CD4-positive, CD25-positive, alpha-beta regulatory T cell (primary cell): Measurements from ENCODE around the gene GTF2I. TPM values are rescaled to one million over a fixed set of nuclear protein-coding genes. Genes with fewer than 3 reads are reported as not detected.
A peak's percentile ranks its signal among the peaks of the same experiment; 100 is the strongest.

ENCODE experiments used
- ATAC-seq, 2 donors: fragments of 150-1000 bp; cut with Tn5 transposase; one replicate each; pipeline ENCODE4 v1.10.0; 2021; ENCODE audit warnings: low read depth in 2 of 2, moderate number of reproducible peaks in 2 of 2, moderate library complexity in 1 of 2
- DNase-seq, 3 donors: peaks; one replicate each; pipeline versions ENCODE4 v3.0.0 to v3.0.0-alpha.2; 2012 to 2022; ENCODE audit warnings: mixed read lengths in 1 of 3
- H3K27ac ChIP-seq: one replicate; pipeline ENCODE4 v1.7.0; 2013; ENCODE audit warnings: mild to moderate bottlenecking, low read length; ENCODE audit not compliant: insufficient read depth, poor library complexity, severe bottlenecking
- H3K27me3 ChIP-seq: one replicate; pipeline ENCODE4 v1.7.0; 2013; ENCODE audit warnings: low read length; ENCODE audit not compliant: control insufficient read depth, insufficient read depth
- H3K36me3 ChIP-seq: one replicate; pipeline ENCODE4 v1.7.0; 2013; ENCODE audit warnings: mild to moderate bottlenecking, low read length, moderate library complexity; ENCODE audit not compliant: control insufficient read depth, insufficient read depth
- H3K4me1 ChIP-seq: 2 replicates; pipeline ENCODE4 v1.7.0; 2013; ENCODE audit warnings: mild to moderate bottlenecking, low read length; ENCODE audit not compliant: insufficient read depth, control insufficient read depth, poor library complexity, severe bottlenecking
- H3K4me3 ChIP-seq: one replicate; pipeline ENCODE4 v1.7.0; 2013; ENCODE audit warnings: low read depth, mild to moderate bottlenecking, low read length, moderate library complexity
- H3K9me3 ChIP-seq, 2 experiments: 1 replicate in 1 of 2; 2 replicates in 1 of 2; pipeline ENCODE4 v1.7.0; 2013; ENCODE audit warnings: low read length in 2 of 2, mild to moderate bottlenecking in 1 of 2, moderate library complexity in 1 of 2; ENCODE audit not compliant: control insufficient read depth in 2 of 2
- H3K27ac Mint-ChIP-seq, 3 donors: one replicate each; pipeline ENCODE4 v1.8.0; 2020 to 2022; ENCODE audit warnings: mild to moderate bottlenecking in 3 of 3, mixed read lengths in 3 of 3, moderate library complexity in 2 of 3
- H3K27me3 Mint-ChIP-seq: one replicate; pipeline ENCODE4 v1.8.0; 2022; ENCODE audit warnings: mild to moderate bottlenecking, mixed read lengths
- H3K36me3 Mint-ChIP-seq: one replicate; pipeline ENCODE4 v1.8.0; 2020; ENCODE audit warnings: mixed read lengths
- H3K4me1 Mint-ChIP-seq, 4 donors: one replicate each; pipeline ENCODE4 v1.8.0; 2020 to 2022; ENCODE audit warnings: mixed read lengths in 4 of 4, mild to moderate bottlenecking in 1 of 4
- H3K4me3 Mint-ChIP-seq, 4 donors: one replicate each; pipeline ENCODE4 v1.8.0; 2020 to 2022; ENCODE audit warnings: mild to moderate bottlenecking in 4 of 4, mixed read lengths in 4 of 4, moderate library complexity in 3 of 4
- H3K9me3 Mint-ChIP-seq, 7 donors: one replicate each; pipeline ENCODE4 v1.8.0; 2020 to 2022; ENCODE audit warnings: mixed read lengths in 7 of 7, mild to moderate bottlenecking in 3 of 7, moderate library complexity in 2 of 7
- polyA plus RNA-seq, 4 donors: library from polyadenylated mRNA; unstranded; fragments of 300-500 nt; fragmentation: Illumina TruSeq; gene quantifications; one replicate each; pipeline ENCODE4 v1.2.3, GENCODE V29; 2021
- total RNA-seq: library from RNA; stranded (reverse); gene quantifications from one replicate; pipeline ENCODE4 v1.2.3, GENCODE V29; 2022

Gene GTF2I
- total RNA-seq = 125 TPM
- 10 to 100 TPM; 37.7 to 47.6 (median 40.6) TPM for polyA plus RNA-seq

- Mint-ChIP-seq H3K27me3 (peaks cover 6% of the 10 kb centered on the region), H3K9me3 (peaks cover 0 to 1% (median 0%) of the 10 kb centered on the region in 7 donors), H3K27ac (peak within 1 kb of the TSS; percentile 87 to 90 (median 88)), H3K36me3 (peaks cover 1% of the 10 kb centered on the region), H3K4me1 (peaks cover 25 to 57% (median 33%) of the 10 kb centered on the region in 4 donors), H3K4me3 (peak within 1 kb of the TSS; percentile 89 to 97 (median 95))
- Histone ChIP-seq H3K4me1 (peaks cover 53% of the 10 kb centered on the region), H3K4me3 (peak within 1 kb of the TSS; percentile 88), H3K27me3 (no peaks in the 10 kb centered on the region), H3K36me3 (no peaks in the 10 kb centered on the region), H3K27ac (peak within 1 kb of the TSS; percentile 83), H3K9me3 (no peaks in the 10 kb centered on the region)
- DNase-seq = no peak
- peak; percentile 15 to 21 for ATAC-seq
Observed at GRCh38 chr7:74657692-74658177, at the start of gene GTF2I. TSS of gene GTF2I (plus strand) at chr7:74657718. CDS start at chr7:74689129, 31,411 bp downstream.

GRCh38 chr7:74612015-74612829 is 45.3 kb upstream of the GTF2I start:
- Histone ChIP-seq H3K27me3 (no peaks in the 10 kb centered on the region), H3K27ac (no peak overlapping the region), H3K36me3 (no peaks in the 10 kb centered on the region), H3K9me3 (no peaks in the 10 kb centered on the region), H3K4me3 (no peak overlapping the region), H3K4me1 (peaks cover 4% of the 10 kb centered on the region)
- Mint-ChIP-seq H3K27me3 (no peaks in the 10 kb centered on the region), H3K4me1 (peaks cover 3 to 19% (median 9%) of the 10 kb centered on the region in 4 donors), H3K9me3 (no peaks in the 10 kb centered on the region), H3K4me3 (no peak overlapping the region), H3K36me3 (no peaks in the 10 kb centered on the region), H3K27ac (no peak overlapping the region)
- ATAC-seq = no peak
- no peak for DNase-seq

GRCh38 chr7:74615933-74616780 is 41.4 kb upstream of the GTF2I start:
- no peak overlapping the region for H3K27ac ChIP-seq
- DNase-seq (peak in 1 of 3 donors; percentile 20), ATAC-seq (no peak)
- no peaks in the 10 kb centered on the region for H3K36me3 Mint-ChIP-seq
- H3K27me3 ChIP-seq = no peaks in the 10 kb centered on the region
- H3K27me3 Mint-ChIP-seq = no peaks in the 10 kb centered on the region
- H3K27ac Mint-ChIP-seq = peak overlapping the region in 1 of 3 donors; percentile 49
- no peaks in the 10 kb centered on the region for H3K9me3 Mint-ChIP-seq
- peaks cover 3 to 26% (median 10%) of the 10 kb centered on the region in 4 donors for H3K4me1 Mint-ChIP-seq
- no peak overlapping the region for H3K4me3 ChIP-seq
- no peaks in the 10 kb centered on the region for H3K36me3 ChIP-seq
- H3K4me1 ChIP-seq = peaks cover 9% of the 10 kb centered on the region
- peak overlapping the region in 1 of 4 donors; percentile 47 for H3K4me3 Mint-ChIP-seq
- H3K9me3 ChIP-seq = no peaks in the 10 kb centered on the region

GRCh38 chr7:74617180-74617744 is 40.3 kb upstream of the GTF2I start:
- no peak overlapping the region for H3K27ac ChIP-seq
- H3K36me3 Mint-ChIP-seq = no peaks in the 10 kb centered on the region
- H3K27me3 Mint-ChIP-seq = no peaks in the 10 kb centered on the region
- H3K4me3 ChIP-seq = no peak overlapping the region
- H3K4me3 Mint-ChIP-seq = peak overlapping the region in 2 of 4 donors; percentile 77 to 83
- peak; percentile 45 to 53 for ATAC-seq
- H3K4me1 Mint-ChIP-seq = peaks cover 3 to 26% (median 10%) of the 10 kb centered on the region in 4 donors
- no peaks in the 10 kb centered on the region for H3K27me3 ChIP-seq
- peak in 1 of 3 donors; percentile 41 for DNase-seq
- H3K27ac Mint-ChIP-seq = peak overlapping the region in 2 of 3 donors; percentile 71 to 91
- no peaks in the 10 kb centered on the region for H3K36me3 ChIP-seq
- no peaks in the 10 kb centered on the region for H3K9me3 Mint-ChIP-seq
- H3K4me1 ChIP-seq = peaks cover 9% of the 10 kb centered on the region
- no peaks in the 10 kb centered on the region for H3K9me3 ChIP-seq

GRCh38 chr7:74619235-74619860 is 38.2 kb upstream of the GTF2I start:
- H3K27ac ChIP-seq = no peak overlapping the region
- H3K4me3 ChIP-seq = no peak overlapping the region
- H3K4me1 ChIP-seq = peaks cover 9% of the 10 kb centered on the region
- H3K9me3 ChIP-seq = no peaks in the 10 kb centered on the region
- H3K27ac Mint-ChIP-seq = no peak overlapping the region
- H3K9me3 Mint-ChIP-seq = no peaks in the 10 kb centered on the region
- no peaks in the 10 kb centered on the region for H3K27me3 Mint-ChIP-seq
- peaks cover 3 to 26% (median 10%) of the 10 kb centered on the region in 4 donors for H3K4me1 Mint-ChIP-seq
- H3K36me3 Mint-ChIP-seq = no peaks in the 10 kb centered on the region
- no peaks in the 10 kb centered on the region for H3K36me3 ChIP-seq
- no peak overlapping the region for H3K4me3 Mint-ChIP-seq
- DNase-seq (no peak), ATAC-seq (no peak)
- no peaks in the 10 kb centered on the region for H3K27me3 ChIP-seq

GRCh38 chr7:74622228-74622749 is 35.2 kb upstream of the GTF2I start:
- no peak for ATAC-seq
- Mint-ChIP-seq H3K9me3 (no peaks in the 10 kb centered on the region), H3K27ac (peak overlapping the region in 1 of 3 donors; percentile 93), H3K36me3 (no peaks in the 10 kb centered on the region), H3K4me1 (peaks cover 0 to 8% (median 2%) of the 10 kb centered on the region in 4 donors), H3K27me3 (peaks cover 5% of the 10 kb centered on the region), H3K4me3 (no peak overlapping the region)
- peaks cover 6% of the 10 kb centered on the region for H3K4me1 ChIP-seq
- H3K9me3 ChIP-seq = no peaks in the 10 kb centered on the region
- no peak for DNase-seq
- no peaks in the 10 kb centered on the region for H3K36me3 ChIP-seq
- H3K4me3 ChIP-seq = no peak overlapping the region
- no peak overlapping the region for H3K27ac ChIP-seq
- no peaks in the 10 kb centered on the region for H3K27me3 ChIP-seq

- Mint-ChIP-seq H3K4me3 (no peak overlapping the region), H3K27ac (no peak overlapping the region), H3K27me3 (peaks cover 5% of the 10 kb centered on the region), H3K4me1 (no peaks in the 10 kb centered on the region), H3K36me3 (no peaks in the 10 kb centered on the region), H3K9me3 (no peaks in the 10 kb centered on the region)
- Histone ChIP-seq H3K9me3 (no peaks in the 10 kb centered on the region), H3K4me1 (no peaks in the 10 kb centered on the region), H3K4me3 (no peak overlapping the region), H3K27me3 (no peaks in the 10 kb centered on the region), H3K36me3 (no peaks in the 10 kb centered on the region), H3K27ac (no peak overlapping the region)
- ATAC-seq (no peak), DNase-seq (no peak)
Observed at GRCh38 chr7:74623135-74623534, 34.4 kb upstream of the GTF2I start.
